Colon (tissue), 2 donors: Measurements from ENCODE around the gene TMEM255B.

ENCODE experiments used
- FAIRE-seq: peaks from 2 replicates; lab custom pipeline; 2012; peaks lifted over from hg19 to GRCh38; lab: Jason Lieb, UNC
- donor health status: control.
- donor health status: control.

TMEM255B gene

DNA sequence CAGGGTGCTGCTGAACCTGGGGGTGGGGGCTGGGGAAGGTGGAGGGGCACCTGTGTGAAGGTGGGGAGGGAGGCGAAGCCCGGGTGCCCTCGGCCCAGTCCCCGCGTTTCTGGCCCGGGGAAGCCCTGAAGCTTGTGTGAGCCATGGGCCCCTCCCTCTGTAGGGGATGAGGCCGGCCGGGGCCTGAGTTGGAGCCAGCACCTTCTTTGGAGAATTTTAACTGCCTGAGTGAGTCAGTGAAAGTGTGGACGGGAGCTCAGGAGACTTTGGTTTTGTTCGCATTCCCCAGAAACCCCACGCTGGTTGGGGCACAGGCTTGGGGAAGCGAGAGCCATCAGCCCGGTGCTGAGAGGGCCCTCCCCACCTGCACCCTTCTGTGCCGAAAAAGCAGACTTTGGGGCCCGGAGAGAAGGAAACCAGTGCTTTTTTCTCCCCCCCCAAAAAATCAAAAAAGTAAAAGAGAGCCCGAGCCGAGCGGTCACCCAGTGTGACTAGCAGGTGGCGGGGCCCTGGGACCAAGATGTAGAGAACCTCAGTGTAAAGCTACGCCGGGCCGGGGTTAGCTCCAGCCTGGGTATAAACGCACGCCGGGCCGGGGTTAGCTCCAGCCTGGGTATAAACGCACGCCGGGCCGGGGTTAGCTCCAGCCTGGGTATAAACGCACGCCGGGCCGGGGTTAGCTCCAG, 45.1 kb downstream of the TMEM255B start:
- no peak for FAIRE-seq

GRCh38 chr13:113804703-113805430, 45.8 kb downstream of the TMEM255B start:
- FAIRE-seq: no peak

GRCh38 chr13:113805431-113806103, 46.5 kb downstream of the TMEM255B start:
- no peak for FAIRE-seq

DNA sequence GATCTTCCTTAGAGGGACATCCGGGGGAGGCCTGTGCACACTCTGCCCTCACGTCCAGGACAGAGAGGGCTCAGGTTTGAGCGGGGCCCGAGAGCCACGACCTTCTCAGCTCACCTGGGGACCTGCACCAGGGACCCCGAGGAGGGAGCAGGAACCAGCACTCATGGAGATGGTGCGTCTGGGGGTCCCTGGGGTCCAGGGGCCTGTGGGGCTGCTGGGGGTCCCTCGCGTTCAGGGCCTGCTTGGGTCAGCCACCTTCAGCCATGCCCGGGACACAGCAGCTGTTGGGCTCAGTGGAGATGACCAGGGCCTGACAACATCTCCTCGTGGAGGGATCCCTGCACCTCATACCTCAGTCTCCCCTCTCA, 47.1 kb downstream of the TMEM255B start:
- no peak for FAIRE-seq

DNA sequence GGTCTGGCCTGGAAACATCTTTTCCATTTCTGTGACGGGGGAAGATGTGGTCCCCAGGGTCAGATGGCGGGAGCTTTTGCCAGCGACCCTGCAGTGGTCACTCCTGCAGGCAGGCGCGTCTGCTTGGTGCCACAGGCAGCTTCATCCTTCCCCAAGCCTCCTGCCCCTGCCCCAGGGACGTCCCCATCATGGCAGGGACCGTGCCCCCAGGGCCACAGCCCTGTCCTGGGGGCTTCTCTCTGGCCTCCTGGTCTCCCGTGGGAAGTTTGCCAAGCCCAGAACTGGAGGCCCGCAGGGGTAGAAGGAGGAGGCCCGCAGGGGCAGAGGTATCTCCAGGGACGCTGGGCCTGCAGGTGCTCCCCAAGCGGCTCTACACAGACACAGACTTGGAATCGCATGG, 47.5 kb downstream of the TMEM255B start:
- no peak for FAIRE-seq

GRCh38 chr13:113808058-113808834, 49.2 kb downstream of the TMEM255B start:
- no peak for FAIRE-seq

DNA sequence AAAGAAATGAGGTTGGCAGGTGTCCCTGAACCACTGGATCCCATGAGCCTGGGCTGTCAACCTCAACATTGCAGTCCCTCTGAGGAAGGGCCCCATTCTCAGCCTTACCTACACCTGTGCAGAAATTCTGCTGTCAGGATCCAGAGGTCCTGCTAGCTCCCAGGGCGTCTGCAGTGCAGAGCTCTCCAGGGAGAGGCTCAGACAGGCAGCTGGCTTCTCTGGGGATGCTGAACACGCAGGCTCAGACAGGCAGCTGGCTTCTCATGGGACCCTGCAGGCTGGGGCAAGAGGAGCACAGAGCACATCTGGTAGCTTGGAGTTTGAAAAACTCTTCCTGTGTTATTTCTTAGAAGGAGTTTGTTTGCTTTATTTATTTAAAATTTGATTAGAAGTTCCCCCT, 50.9 kb downstream of the TMEM255B start:
- FAIRE-seq: no peak

DNA sequence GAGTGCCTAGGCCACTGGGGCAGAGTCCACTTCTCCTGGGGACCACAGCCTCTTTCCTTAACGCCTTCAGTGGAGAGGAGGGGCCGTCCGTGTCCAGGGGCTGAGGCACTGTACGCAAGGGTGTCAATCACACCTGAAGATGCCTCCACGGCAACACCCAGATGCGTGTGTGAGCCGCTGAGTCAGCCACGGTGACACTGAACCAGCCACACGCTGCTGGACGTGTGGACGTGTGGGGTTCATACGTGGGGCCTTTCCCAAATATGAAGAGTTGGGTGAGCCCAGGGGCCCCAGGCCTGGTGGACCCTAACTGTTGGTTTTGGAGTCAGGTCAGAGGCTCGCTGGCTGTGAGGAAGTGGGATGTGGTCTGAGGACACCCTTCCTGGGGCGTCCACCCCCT, 51.6 kb downstream of the TMEM255B start:
- FAIRE-seq: no peak

DNA sequence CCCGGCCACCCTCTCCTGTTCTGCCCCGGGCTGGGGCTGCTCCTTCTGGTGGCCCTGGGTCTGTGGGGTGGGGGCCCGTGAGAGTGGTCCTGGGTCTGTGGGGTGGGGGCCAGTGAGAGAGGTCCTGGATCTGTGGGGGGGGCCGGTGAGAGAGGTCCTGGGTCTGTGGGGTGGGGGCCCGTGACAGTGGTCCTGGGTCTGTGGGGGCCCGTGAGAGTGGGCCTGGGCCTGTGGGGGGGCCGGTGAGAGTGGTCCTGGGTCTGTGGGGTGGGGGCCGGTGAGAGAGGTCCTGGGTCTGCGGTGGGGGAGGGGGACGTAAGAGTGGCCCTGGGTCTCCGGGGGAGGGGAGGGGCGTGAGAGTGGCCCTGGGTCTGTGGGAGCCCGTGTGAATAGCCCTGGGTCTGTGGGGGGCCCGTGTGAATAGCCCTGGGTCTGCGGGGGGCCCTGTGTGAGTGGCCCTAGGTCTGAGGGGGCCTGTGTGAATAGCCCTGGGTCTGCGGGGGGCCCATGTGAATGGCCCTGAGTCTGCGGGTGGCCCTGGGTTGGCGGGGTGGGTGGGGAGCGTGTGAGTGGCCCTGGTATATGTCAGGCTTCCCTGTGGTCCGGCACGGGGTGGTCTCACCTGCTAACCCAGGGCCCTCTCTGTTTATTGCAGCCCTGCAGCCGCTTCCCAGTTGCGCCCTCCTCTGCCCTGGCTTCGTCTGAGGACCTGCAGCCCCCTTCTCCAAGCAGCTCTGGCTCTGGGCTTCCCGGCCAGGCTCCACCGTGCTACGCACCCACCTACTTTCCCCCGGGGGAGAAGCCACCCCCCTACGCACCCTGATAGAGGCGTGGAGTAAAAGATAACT, 52.3 kb downstream of the TMEM255B start:
- no peak for FAIRE-seq

DNA sequence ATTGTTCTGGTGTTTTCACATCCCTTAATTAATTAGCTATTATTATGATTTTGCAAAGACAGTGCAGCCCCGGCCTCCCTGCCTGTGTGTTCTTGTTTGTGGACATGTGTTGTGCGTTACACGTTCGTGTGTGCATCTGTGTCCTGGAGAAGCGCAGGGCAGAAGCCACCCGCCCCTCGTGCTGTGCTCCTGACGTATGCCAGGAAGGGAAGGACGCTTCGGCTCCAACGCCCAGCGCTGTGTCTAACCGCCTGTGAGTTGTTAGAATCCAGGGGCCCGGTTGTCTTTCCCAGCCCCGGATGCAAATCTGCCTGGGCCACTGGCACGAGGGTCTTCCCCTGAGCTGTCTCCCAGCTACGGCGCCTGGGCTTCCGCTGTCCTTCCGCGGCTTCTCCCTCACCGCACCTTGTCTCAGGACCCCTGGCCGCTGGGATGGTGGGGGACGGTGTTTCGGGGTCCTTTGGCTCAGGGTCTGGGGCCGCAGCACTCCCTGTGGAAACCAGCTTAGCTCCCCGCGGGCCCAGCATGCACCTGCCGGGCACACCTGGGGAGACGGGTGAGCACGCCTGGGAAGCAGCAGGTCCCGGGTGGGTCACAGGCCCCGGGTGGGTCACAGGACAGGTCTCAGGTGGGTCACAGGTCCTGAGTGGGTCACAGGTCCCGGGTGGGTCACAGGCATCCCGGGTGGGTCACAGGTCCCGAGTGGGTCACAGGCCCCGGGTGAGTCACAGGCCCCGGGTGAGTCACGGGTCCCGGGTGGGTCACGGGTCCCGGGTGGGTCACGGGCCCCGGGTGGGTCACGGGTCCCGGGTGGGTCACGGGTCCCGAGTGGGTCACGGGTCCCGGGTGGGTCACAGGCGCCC, 53.4 kb downstream of the TMEM255B start:
- no peak for FAIRE-seq

DNA sequence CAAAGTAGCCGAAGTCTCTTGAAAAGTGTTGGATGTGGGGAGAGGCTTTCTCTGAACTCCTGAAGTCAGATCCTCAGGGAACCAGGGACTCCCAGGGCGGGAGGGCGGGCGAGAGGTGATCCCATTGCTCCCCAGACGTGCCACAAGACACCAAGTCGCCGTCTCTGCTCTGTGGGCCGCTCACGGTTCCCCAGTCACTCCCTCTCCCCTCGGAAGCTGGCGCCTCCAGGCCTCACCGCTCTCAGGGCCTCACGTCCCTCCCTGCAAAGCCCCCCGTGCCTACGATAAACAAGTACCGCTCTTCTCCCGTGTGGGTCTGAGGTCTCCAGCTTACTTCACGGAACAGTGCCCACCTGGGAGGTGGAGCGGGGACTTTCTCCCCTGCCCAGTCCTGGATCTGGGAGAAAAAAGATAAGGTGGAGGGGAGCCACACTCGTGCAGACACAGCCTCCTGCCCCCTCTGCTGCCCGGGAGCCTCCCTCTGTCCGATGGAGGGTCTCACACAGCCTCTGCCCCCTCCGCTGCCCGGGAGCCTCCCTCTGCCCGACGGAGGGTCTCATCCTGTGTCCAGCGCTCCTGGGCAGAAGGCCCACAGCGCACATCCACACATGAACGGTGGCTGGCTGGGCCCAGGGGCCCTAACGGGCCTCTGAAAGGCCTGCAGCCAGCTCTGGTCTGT, 54.2 kb downstream of the TMEM255B start:
- FAIRE-seq: no peak

- no peak for FAIRE-seq
These were observed 54.9 kb downstream of the TMEM255B start for GRCh38 chr13:113813749-113814434.

DNA sequence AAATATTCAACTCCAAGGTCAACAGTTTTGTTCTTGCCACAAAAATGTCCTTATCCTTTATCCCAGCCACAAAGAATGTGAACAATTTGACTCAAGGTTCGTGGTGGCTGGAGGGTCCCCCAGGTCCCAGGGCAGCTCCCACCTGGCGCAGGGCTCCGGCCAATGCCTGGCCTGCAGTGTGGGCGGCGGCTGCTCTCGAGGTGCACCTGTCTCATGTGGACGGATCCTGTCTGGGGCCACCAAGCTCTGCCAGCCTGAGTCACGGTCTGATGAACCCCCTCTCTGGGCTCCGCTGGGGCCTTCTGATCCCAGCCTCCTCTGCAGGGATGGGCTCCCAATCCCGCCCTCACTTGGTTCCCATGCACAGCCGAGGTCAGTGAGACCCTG, 55.4 kb downstream of the TMEM255B start:
- no peak for FAIRE-seq

DNA sequence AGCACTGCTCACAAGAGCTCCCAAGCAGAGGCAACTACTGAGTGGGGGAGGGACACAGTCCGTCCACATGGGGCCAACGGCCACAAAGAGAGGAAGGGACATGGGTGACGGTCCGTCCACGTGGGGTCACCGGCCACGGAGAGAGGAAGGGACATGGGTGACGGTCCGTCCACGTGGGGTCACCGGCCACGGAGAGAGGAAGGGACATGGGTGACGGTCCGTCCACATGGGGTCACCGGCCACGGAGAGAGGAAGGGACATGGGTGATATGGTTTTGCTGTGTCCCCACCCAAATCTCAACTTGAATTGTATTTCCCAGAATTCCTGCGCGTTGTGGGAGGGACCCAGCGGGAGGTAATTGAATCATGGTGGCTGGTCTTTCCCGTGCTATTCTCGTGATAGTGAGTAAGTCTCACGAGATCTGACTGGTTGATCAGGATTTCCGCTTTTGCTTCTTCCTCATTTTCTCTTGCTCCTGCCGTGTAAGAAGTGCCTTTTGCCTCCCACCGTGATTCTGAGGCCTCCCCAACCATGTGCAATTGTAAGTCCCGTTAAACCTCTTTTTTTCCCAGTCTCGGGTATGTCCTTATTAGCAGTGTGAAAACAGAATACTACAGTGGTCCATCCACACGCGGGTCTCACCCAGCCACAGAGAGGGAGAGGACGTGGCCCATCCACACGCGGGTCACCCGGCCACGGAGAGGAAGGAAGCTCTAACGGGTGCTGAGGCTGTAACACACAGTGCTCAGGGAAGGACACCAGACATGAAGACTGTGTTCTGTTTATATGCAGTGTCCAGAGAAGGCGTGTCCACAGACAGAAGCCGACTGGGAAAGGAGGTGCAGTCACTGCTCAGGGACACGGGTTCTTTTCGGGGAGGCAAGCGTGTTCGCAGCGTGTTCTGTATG, 56.4 kb downstream of the TMEM255B start:
- no peak for FAIRE-seq

DNA sequence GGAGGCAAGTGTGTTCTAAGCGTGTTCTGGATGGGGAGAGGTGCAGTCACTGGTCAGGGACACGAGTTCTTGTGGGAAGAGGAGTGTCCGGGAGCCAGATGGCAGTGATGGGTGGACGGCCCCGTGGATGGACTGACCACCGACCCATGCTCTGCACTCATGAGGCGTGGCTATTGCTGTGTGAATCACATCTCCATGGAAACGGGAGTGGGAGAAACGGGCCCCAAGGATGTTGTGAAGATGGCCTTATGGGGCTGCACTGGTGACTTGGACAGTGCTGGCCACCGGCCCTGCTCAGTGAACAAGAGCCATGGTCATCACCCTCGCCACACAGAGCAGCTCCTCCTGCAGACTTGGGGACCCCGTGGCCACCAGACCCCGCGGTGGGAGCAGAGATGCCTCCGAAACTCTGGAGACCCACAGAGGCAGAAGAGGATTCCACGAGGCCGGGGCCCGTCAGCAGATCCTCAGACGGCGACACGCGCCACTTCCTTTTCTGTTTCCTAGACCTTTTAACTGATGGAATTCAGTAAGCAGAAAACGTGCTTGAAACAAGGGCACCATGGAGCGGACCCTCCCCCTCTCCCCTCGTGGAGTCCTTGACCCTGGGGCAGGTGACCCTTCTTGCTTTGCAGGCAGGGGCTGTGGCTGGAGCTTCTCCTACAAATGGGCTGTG, 57.4 kb downstream of the TMEM255B start:
- FAIRE-seq: no peak

DNA sequence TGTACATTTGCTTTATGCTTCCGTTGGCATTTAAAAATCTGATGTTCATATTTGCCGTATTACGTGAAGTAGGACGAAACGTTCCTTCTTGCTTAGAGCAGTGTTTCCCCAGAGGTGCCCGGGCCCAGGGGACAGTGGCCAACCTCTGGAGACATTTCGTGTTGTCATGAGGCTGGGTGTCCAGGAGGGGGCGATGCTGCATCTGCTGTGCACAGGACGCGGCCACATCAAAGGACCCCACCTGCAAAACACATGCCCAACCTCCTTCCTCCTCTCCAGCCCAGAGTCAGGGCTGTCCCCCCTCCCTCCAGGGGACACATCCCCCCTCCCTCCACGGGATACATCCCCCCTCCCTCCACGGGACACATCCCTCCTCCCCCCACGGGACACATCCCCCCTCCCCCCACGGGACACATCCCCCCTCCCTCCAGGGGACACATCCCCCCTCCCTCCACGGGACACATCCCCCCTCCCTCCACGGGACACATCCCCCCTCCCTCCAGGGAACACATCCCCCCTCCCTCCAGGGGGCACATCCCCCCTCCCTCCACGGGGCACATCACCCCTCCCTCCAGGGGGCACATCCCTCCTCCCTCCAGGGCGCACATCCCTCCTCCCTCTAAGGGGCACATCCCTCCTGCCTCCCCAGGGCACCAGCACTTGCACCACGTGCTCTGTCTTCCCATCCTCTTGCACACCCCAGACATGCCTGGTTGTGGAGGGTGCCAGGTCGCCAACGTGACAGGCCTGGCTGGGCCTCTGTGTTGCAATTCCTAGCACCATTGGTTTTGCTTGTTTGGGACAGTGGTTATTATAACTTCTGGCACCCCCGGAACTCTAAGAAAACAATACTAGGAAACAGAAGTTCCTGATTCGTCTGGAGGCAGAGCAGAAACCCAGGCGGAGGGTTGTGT, 58.2 kb downstream of the TMEM255B start:
- no peak for FAIRE-seq
